ENCODE data around the gene INPP5A.

INPP5A gene

GRCh38 chr10:132510174-132510611 lies 27.4 kb upstream of the INPP5A start:
- no peak for TF ChIP-seq CTCF (conservative IDR thresholded peaks at IDR 0.05; ENCODE audit: low read depth, low read length)
- no peak overlapping the region for H3K4me3 ChIP-seq (ENCODE audit: low read length)
- DNase-seq (ENCODE audit: low read depth) = no peak

GRCh38 chr10:132511121-132512051 lies 26.2 kb upstream of the INPP5A start:
- H3K4me3 ChIP-seq (ENCODE audit: low read length) = no peak overlapping the region
- no peak for DNase-seq (ENCODE audit: low read depth)
- no peak for TF ChIP-seq CTCF (conservative IDR thresholded peaks at IDR 0.05; ENCODE audit: low read depth, low read length)

GRCh38 chr10:132512052-132512442 lies 25.5 kb upstream of the INPP5A start:
- no peak overlapping the region for H3K4me3 ChIP-seq (ENCODE audit: low read length)
- DNase-seq (ENCODE audit: low read depth) = no peak
- no peak for TF ChIP-seq CTCF (conservative IDR thresholded peaks at IDR 0.05; ENCODE audit: low read depth, low read length)

- no peak overlapping the region for H3K4me3 ChIP-seq (ENCODE audit: low read length)
- no peak for TF ChIP-seq CTCF (conservative IDR thresholded peaks at IDR 0.05; ENCODE audit: low read depth, low read length)
- no peak for DNase-seq (ENCODE audit: low read depth)
Observed at GRCh38 chr10:132512693-132513345, 24.8 kb upstream of the INPP5A start.

- no peak overlapping the region for H3K4me3 ChIP-seq (ENCODE audit: low read length)
- DNase-seq (ENCODE audit: low read depth) = no peak
- TF ChIP-seq CTCF (conservative IDR thresholded peaks at IDR 0.05; ENCODE audit: low read depth, low read length) = no peak
Observed at GRCh38 chr10:132514821-132515520, 22.6 kb upstream of the INPP5A start.

GRCh38 chr10:132515811-132516726 lies 21.5 kb upstream of the INPP5A start:
- H3K4me3 ChIP-seq (ENCODE audit: low read length) = no peak overlapping the region
- no peak for TF ChIP-seq CTCF (conservative IDR thresholded peaks at IDR 0.05; ENCODE audit: low read depth, low read length)
- no peak for DNase-seq (ENCODE audit: low read depth)
